ENCODE measurements around the gene MRTFA.
"Not testable (repeated sequence)": the region's sequence is repeated elsewhere in the genome, so short reads cannot be mapped to it uniquely, and the experiment has no call there.

The MRTFA gene

DNA sequence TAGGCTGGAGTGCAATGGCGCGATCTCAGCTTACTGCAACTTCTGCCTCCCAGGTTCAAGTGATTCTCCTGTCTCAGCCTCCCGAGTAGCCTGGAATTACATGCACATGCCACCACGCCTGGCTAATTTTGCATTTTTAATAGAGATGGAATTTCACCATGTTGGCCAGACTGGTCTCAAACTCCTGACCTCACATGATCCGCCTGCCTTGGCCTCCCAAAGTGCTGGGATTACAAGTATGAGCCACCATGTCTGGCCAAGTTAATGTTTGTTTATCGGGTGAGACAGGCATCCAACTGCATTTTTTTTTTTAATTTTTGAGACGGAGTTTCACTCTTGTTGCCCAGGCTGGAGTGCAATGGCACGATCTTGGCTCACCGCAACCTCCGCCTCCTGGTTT, 20.1 kb upstream of the MRTFA start:
- DNase-seq, result not testable (repeated sequence)

DNA sequence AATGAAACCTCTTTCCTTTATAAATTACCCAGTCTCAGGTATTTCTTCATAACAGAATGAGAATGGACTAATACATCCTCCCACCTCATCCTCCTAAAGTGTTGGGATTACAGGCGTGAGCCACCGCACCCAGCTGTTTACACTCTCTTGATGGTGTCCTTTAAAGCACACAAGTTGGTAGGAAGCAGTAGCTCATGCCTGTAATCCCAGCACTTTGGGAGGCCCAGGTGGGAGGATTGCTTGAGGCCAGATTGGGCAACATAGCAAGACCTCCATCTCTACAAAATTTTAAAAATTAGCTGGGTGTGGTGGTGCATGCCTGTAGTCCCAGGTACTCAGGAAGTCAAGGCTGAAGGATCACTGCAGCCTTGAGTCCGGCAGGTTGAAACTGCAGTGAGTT, 19.4 kb upstream of the MRTFA start:
- DNase-seq, result not testable (repeated sequence)

DNA sequence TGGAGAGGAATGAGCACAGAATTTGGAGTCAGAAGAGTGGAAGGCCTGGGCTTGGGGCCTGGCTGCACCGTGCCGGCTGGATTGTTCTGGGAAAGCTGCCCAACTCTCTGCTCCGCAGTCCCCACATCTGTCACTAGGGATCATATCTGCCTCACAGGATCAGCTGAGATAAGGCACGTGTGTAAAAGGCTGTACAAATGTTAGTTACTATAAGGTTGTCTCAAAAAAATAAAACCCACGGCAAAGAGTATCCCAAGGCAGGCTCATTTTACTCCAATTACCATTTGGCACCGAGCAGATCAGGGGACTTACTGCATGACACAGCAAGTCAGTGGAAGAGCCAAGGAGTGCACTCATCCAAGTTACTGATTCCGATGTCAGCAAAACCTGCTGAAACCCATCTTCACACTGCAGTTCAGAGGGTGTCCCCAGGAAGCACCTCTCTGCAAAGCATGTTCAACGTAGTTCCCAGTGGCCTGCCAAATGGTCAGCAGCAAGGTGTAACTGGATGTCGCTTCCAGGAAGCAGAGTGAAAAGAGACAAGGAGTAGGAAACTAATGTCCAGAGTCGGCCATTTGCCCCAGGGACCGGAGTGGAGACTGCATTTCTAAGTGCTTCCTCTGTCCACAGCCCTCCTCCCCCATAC, 18.1 kb upstream of the MRTFA start:
- DNase-seq, result no peak

DNA sequence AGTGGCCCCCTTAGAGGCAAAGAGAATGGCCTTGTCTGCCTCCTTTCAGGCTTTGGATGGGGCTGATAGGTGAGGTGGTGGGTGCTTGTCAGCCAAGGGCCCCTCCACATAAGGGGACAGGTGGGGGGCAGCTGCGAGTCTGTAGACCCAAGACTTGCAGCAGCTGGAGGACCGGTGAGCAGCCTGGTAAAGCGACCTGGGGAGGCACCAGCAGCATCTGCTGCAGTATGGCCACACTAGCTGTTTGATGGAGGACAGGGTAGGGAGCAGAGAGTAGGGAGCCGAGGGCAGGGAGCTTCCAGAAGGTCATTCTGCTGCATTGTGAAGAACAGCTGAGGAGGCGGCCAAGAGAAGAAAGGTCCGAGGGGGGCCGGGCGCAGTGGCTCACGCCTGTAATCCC, 16.8 kb upstream of the MRTFA start:
- DNase-seq, result no peak

DNA sequence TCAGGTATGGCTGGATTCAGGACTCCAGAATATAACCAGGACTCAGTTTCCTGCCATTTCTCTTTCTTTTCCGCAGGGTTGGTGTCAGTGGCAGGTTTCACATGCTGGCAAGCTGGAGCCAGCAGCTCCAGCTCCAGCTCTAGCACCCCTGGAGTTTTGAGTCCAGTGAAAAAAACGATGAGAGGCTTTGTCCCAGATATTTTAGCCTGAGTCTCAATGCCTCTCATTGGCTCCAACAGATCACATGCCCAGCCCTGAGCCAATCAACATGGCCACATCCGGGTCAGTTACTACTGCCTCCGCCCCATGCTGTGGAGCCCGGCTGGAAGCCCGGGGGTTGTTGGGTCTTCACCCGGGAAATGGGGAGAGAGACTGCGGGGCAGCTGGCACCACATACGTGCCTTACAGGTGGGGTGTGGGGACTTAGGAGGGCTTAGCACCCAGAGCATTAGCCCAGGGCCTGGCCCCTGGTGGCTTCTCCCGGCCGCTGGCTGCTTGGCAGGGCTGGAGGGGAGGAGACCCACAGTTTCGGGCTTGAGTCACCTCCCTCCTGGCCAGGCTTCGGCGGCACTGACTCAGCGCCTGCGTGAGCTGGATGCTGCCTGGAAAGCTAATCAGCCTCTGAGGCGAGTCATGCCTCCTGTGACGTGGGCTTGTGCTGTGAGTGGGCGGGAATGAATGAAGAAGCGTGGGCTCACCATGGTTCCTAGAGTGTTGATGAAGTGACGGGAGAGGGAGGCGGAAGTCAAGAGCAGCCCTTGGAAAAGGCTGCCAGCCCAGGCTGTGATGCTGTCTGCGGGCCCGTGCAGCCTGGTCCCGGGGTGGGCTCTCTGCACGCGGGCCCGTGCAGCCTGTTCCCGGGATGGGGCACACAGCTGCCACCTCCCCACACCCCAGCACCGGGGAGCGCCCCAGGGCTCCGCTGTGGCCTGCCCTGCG, 15.3 kb upstream of the MRTFA start:
- DNase-seq, result peak; percentile 92 to 94

DNA sequence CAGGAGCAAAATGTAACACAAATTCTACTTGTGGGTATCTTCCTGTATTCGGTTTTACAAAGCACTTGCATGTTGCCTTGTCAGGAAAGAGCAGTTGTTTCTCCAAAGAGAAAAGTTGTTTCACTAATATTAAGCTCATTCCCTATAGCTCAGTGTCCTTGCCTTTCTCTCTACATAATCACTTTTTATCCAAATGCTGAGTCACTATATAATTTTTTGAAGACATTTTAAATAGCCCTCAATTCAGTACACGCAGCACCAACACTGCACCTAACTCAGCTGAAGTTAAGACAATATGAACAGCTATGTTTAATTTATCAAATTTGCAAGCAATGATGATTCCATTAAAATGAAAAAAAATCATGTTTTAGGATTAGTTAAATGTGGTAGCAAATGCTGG, 14.5 kb upstream of the MRTFA start:
- no peak for DNase-seq

DNA sequence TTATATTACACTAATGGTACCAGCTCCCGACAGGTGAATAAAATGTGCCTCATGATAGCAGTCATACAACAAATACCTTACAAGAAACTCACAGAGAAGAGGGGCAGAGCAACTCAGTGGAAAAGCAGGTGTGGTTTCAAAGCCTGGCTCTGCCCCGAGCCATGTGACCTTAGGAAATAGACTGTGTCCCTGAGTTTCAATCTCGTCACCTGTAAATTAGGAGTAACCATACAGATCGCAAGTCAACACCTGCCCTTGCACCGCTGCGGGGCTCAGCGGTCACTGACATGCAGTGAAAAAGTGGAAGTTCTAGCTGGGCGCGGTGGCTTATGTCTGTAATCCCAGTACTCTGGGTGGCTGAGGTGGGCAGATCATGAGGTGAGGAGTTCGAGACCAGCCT, 11.9 kb upstream of the MRTFA start:
- no peak for DNase-seq

DNA sequence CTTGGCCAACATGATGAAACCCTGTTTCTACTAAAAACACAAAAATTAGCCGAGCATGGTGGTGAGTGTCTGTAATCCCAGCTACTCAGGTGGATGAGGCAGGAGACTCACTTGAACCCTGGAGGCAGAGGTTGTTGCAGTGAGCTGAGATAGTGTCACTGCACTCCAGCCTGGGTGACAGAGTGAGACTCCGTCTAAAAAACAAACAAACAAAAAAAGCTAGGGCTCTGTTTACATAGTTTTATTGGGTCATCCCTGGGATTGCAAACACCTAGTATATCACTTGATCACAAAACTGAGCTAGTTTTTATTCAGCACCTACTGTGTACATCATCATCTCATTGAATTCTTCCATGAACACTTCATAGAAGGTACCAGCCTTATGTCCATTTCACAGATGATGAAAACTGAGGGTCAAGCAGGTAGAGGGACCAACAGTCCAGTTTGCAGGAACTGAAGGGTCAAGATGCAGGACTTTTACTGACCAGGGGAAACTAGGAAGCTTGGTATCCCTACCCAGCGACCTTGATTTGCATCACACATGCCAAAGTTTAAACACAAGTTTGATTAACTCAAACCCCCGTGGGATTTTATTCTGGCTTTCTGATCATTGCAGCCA, 9.2 kb upstream of the MRTFA start:
- no peak for DNase-seq

DNA sequence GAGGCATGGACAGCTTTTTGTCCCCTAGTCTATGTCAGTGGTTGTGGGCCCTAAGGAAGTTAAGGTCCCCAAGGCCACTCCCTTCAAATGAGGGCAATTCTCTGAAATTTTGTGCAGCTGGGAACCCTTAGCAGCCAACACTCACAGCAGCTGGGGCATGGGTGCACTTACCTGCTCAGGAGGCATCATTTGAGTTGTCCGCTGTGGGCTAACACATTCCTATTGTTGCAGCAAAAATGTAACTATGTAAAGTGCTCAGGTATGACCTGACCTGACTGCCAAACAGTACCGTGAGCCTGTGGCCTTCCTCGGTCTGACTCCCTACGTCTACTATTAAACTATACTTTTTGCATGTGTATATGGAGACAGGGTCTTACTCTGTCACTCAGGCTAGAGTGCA, 5.8 kb upstream of the MRTFA start:
- no peak for DNase-seq

DNA sequence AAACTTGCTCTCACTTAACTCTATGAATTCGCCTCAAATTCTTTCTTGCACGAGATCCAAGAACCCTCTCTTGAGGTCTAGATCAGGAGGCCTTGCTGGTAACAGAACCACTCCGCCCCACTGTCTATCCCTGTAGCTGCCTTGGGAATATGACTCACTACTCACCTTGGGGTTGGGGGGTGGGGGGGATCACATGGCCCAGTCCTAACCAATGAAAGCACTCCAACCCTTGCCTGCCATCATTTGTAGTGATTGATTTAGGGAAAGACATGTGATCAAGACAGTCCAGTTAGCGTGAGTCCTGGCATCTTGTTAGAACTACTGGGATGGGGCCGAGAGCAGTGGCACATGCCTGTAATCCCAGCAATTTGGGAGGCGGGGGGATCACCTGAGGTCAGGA, 4.8 kb upstream of the MRTFA start:
- no peak for DNase-seq

DNA sequence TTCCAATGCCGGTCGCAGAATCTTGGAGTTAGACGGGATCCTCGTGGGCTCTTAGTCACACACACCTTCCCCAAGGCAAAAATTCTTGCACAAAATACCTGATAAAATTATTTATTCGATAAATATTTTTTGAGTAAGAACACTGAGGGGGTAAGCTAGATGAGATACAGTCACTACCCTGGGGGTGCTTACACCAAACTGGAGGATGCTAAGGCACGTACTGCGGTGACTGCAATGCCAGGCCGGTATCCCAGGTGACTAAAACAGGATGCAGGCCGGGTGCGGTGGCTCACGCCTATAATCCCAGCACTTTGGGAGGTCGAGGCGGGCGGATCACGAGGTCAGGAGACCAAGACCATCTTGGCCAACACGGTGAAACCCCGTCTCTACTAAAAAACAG, 1.7 kb upstream of the MRTFA start:
- no peak for DNase-seq

DNA sequence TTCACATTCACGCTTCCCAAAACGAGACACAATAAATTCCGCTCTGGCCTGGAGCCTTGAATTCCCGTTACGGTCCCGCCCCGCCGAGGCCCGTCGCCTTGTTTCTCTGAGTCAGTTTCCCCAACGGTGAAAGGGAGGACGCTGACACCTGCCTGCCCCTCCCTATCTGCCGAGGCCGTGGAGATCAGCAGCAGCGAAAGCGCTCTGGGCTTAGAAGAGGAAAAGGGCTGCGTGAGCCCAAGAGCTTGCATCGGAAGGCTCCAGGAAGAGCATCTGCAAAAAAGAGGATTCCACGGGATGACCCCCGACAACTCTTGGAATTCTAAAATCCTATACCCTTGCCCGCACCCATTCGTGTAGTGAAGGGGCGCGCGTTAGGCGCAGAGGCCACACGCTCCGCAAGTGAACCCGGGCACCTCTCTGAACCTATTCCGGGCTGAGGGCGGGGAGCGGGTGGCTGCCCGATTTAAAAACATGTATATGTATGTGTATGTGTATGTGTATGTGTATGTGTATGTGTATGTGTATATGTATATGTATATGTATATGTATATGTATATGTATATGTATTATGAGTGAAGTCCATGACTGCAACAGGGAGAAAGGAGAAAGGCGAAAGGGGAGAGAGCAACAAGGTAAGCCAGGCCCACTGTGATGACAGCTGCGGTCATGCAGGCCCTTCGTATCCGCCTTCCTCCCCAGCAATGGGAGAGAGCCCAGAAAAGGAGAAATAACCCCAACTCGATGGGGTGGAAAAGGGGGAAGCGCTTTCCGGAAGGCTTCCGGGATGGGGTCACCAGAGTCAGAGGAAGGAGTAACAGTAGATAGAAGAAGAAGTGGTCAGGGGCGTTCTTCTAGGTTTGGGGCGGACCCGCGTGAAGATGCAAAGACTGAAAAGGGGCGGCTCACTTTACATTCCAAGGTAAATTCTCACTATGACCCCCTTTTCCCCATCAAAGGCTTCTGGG, 948 bp upstream of the MRTFA start:
- DNase-seq, result peak; percentile 75 to 78

DNA sequence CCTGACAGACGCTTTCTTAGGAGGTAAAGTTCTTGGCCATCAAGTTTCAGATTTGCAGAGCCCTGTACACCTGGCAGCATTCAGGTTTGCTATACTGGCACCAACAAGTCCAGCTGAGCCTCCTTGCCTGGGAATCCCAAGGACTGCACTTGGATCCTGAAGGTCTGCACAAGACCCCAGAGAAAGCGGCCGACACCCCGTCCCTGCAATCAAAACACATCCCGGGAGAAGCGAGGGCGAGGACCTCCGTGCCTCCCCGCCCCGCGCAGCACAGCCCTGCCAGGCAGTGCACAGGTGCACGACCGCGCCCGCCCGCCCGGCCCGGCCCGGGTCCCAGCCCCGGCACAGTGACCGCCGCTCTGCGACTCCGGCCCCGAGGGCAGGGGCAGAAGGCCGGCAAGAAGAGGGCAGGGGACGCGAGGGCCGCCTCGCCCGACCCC, 559 bp downstream of the MRTFA start:
- DNase-seq, result peak in 1 of 2 experiments; percentile 20

DNA sequence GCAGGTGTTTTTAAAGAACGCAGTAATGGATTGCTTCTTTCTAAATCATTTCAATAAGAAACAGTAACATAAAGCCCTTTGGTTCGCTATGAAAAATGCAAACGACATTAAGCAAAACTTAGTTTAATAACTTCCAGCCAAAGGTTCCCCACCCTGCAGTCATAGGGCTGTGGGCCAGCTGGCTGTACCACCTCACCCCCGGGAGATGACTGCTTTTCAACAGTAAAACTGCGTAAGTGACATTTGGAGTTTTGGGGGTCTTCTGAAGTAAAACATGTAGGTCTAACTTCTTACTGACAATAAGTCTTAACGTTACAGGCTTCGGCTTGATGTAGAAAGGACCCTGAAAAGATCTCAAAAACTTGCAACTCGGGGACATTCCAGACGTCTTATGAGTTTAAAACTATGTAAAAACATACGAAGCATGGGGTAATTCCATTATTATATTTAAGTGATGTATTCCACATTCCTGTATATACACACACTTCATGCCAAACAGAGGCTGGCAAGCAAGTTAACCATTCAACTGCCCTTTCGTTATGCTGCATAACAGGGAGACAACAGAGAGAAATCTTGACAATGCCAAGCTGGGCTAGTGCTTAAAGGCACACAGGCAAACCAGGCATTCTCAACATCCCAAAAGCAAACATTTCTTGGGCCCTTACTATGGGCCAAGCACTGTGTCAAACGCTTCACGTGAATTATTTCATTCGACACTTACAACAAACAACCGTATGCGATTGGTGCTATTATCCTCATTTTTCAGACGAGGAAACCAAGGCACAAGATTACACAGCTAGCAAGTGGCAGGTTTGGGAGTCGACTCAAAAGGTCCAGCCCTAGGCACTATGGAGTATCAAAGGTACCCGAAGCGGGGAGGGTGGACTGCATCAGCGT, 1.2 kb downstream of the MRTFA start:
- DNase-seq, result no peak

DNA sequence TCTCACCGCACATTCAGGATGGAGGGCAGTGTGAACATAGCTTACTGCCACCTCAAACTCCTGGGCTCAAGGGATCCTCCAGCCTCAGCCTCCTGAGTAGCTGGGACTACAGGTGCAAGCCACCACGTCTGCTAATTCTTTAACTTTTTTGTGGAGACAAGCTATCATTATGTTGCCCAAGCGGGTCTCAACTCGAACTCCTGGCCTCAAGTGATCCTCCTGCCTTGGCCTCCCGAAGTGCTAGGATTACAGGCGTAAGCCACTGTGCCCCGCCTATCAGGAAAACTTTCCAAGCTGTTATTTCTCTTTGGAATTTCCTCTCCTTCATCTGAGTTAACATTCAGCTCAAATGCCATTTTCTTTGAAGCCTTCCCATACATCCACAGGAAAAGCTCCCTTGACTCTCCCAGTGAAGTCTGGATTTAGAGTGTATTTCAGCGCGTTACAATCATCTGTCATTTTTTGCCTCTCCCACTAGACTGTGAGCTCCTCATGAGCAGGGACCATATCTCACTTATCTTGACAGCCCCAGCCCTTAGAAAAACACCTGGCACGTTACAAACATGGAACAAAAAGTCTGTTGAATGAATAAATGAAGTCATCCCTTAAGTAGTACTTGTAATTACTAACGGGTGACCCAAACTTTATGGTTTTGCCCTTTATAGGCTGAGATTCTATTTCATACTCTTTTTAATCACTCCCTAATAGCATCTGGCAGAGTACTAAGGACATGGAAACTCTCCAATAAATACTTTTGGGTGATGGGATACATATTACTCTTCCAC, 2.2 kb downstream of the MRTFA start:
- DNase-seq, result no peak

DNA sequence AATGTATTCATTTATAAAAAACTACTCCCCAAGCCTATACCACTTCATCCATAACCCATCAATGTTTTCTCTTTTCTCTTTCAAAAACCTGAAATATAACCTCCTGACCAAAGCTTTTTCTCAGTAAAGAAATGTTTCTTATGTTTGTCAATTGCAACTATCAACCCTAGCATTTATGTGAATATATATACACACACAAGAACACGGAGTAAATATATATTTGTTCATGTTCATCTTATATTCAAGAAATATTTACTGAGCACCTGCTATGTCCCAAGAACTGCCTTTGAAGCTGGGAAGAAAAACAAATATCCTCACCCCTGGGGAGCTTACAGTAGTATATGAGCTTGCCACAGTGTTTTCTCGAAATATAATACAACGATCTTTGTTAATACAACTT, 3.5 kb downstream of the MRTFA start:
- no peak for DNase-seq

DNA sequence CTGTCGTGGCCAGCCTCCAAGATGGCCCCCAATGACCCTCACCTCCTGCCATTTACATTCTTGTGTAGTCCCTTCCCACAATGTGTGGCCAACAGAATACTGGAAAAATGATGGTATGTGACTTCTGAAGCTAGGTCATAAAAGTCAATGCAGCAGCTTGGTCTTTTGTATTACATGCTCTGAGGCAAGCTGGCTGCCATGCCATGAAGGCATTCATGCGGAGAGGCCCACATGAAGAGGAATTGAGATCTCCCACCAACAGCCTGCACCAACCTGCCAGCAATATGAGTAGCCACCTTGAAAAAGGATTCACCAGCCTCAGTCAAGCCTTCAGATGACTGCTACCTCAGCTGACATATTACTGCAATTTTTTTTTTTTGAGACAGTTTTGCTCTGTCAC, 4.6 kb downstream of the MRTFA start:
- no peak for DNase-seq

DNA sequence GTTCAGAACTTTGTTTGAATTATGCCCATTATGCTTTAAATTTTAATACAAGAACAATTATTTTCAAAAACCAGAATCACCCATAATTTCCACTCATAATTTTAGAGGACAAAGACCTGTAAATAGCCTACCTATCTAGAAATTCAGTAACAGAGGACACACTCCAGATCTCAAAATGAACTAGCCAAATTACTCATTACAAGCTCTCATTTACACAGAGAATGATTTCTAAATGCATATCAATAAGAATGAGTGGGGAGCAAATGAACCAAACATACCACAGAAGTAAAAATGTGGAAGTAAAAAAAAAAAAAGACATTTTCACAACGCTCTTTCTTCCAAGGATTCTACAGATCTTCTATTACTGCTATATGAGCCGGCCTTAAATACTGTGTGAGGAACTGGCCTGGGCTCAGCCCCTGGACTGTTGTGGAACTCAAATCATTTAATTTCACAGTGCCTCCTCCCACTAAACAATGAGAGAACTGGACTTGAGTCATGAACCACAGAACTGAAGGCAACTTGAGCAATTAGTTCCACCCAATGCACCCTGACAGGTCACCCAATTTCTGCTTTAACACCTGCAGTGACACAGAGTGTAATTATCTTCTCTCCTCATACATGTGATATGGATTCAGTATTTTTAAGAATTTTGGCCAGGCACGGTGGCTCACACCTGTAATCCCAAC, 8.0 kb downstream of the MRTFA start:
- peak; percentile 20 for DNase-seq

DNA sequence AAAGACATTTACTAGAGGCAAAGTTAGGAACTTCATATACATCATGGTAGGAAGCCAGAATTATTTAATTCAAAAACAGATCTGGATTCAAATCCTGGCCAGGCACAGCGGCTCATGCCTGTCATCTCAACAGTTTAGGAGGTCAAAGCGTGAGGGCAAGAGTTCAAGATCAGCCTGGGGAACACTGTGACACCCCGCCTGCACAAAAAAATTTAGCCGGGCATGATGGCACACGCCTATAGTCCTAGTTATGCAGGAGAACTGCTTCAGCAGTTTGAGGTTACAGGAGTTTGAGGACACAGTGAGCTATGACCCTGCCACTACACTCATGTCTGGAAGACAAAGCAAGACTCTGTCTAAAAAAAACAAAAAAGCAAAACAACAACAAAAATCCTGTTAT, 8.9 kb downstream of the MRTFA start:
- no peak for DNase-seq

DNA sequence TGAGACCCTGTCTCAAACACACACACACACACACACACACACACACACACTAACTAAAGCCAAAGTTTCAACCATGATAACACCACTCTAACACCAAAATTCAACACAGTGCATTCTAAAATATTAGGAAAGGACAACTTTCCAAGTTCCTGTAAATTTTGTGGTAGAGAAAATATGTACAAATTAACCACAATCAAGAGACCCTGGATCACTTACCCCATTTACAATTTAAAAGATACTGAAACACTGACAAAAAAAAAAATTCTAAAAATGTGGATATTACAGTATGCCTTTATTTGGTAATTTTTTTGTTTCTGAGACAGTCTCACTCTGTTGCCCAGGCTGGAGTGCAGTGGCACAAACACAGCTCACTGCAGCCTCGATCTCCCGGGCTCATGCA, 9.7 kb downstream of the MRTFA start:
- DNase-seq, result no peak

Measured in activated CD4-positive, alpha-beta T cell treated with anti-CD3 and anti-CD28 coated beads, Interleukin-2, amount 50 U/mL, for 48 hours (primary cell).